Subcutaneous abdominal adipose tissue (tissue), 5 donors: ENCODE results near the gene RING1.

Experiments used
- H3K27ac ChIP-seq: one replicate; pipeline ENCODE4 v1.7.0; 2013; ENCODE audit warnings: low read depth, mild to moderate bottlenecking, inconsistent platforms, low read length, moderate library complexity
- H3K27me3 ChIP-seq, 5 donors: one replicate each; pipeline ENCODE4 v1.7.0; 2013; ENCODE audit warnings: low read length in 5 of 5, inconsistent platforms in 1 of 5; ENCODE audit not compliant: control insufficient read depth in 5 of 5, insufficient read depth in 4 of 5
- H3K36me3 ChIP-seq, 5 donors: one replicate each; pipeline ENCODE4 v1.7.0; 2013; ENCODE audit warnings: low read length in 5 of 5; ENCODE audit not compliant: control insufficient read depth in 5 of 5, insufficient read depth in 5 of 5
- H3K4me1 ChIP-seq, 5 donors: one replicate each; pipeline ENCODE4 v1.7.0; 2013; ENCODE audit warnings: low read length in 5 of 5, mild to moderate bottlenecking in 3 of 5, moderate library complexity in 1 of 5; ENCODE audit not compliant: control insufficient read depth in 5 of 5, insufficient read depth in 5 of 5
- H3K4me3 ChIP-seq, 5 donors: one replicate each; pipeline ENCODE4 v1.7.0; 2013; ENCODE audit warnings: low read length in 5 of 5, low read depth in 1 of 5
- H3K9ac ChIP-seq, 5 donors: one replicate each; pipeline ENCODE4 v1.7.0; 2013; ENCODE audit warnings: low read length in 5 of 5, mild to moderate bottlenecking in 4 of 5, moderate library complexity in 3 of 5
- H3K9me3 ChIP-seq, 5 donors: one replicate each; pipeline ENCODE4 v1.7.0; 2013; ENCODE audit warnings: low read length in 5 of 5; ENCODE audit not compliant: control insufficient read depth in 5 of 5
- donor health status: healthy.
- donor health status: healthy.
- donor health status: healthy.
- donor health status: healthy.
- donor health status: healthy.

Gene RING1

DNA sequence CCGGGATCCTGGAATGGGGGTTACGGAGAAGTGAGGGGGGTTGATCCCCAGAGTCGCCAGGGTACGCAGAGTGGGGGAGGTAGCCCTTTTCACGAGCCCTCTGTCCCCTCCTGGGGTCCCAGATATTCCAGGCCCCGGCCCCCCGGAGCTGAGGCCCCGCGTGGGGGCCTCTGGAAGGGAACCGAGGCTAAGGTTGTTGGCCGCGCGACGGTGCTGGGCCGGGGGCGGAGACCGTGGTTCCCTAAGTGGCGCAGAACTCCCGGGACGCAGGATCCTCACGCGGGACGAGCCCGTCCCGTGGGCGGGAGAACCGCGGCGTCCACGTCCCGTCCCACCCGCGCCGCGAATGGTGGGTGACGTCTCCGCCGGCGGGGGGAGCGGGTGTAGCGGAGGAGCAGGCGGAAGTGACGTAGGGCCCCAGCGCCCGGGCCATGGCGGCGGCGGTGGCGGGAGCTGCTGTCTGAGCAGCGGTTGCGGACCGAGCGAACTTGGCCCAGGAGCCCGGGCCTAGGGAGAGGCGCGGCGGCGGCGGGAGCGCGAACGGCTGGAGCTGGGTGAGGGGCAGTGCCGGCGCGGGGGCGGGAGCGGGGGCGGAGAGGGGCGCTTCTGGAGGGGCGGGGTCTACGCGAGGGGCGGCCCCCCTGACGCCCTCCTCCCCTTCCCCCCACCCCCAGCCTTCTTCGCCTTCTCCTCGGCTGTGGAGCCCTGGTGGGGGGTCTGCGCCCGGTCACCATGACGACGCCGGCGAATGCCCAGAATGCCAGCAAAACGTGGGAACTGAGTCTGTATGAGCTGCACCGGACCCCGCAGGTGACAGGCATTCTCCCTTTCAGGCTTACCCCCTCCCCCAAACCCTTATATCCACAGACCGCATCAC, at the start of gene RING1:
TSS of gene RING1 (plus strand) at position 410 of the 877 bp plus-strand sequence. CDS start at position 733, 323 bp downstream.
- peaks cover 0 to 3% (median 0%) of the 10 kb centered on the region in 5 donors for H3K27me3 ChIP-seq
- H3K4me1 ChIP-seq: peaks cover 4 to 45% (median 40%) of the 10 kb centered on the region in 5 donors
- peak within 1 kb of the TSS; percentile 78 to 89 (median 83) for H3K4me3 ChIP-seq
- peak within 1 kb of the TSS; percentile 87 for H3K27ac ChIP-seq
- peak within 1 kb of the TSS; percentile 48 to 98 (median 94) for H3K9ac ChIP-seq
- no peaks in the 10 kb centered on the region for H3K9me3 ChIP-seq
- peaks cover 0 to 26% (median 25%) of the 10 kb centered on the region in 5 donors for H3K36me3 ChIP-seq

DNA sequence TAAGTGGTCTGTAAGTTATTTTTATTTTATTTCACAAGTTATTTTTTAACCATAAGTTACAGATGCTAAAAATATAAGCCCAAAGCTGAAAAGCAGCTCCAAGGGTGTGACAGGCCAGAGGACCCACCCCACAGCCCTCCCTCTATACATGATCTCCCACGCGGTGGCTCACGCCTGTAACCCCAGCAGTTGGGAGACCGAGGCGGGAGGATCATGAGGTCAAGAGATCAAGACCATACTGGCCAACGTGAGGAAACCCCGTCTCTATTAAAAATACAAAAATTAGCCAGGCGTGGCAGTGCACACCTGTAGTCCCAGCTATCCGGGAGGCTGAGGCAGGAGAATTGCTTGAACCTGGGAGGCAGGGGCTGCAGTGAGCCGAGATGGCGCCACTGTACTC, 48.2 kb upstream of the RING1 start:
- Histone ChIP-seq H3K27ac (no peak overlapping the region), H3K9me3 (no peaks in the 10 kb centered on the region), H3K9ac (no peak overlapping the region), H3K27me3 (peaks cover 0 to 5% (median 0%) of the 10 kb centered on the region in 5 donors), H3K36me3 (no peaks in the 10 kb centered on the region), H3K4me1 (peaks cover 0 to 17% (median 14%) of the 10 kb centered on the region in 5 donors), H3K4me3 (no peak overlapping the region)

DNA sequence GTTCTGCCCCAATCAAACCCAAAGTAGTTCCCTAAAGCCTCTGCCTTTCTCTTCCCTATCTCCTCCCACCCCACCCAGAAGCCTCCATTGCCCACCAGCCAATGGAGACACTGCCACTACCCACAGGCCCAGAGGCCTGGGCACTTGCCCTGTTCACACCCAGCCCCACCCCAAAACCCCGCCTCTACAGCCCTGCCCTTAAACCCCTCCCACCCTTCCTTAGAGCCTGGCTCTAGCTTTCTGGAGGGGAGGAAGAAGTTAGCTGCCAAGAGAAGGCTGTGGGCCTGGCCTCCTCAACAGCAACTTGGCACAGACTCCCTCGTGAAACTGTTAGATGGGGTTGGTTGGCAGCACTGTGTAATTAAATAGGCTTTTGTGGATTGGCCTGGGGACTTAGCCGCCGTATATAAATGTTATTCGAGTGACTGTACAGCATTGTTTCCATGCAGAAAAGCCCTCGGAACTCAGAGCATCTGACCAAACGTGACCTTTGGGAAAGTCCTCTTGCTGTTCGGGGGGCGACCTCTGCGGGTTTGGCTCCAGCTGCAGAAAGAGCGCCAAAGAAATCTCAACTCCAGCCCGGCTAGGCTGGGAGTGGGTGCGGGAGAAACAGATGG, 47.5 kb upstream of the RING1 start:
- H3K36me3 ChIP-seq: no peaks in the 10 kb centered on the region
- H3K27me3 ChIP-seq: peaks cover 0 to 5% (median 0%) of the 10 kb centered on the region in 5 donors
- H3K9ac ChIP-seq: peak overlapping the region in 3 of 5 donors; percentile 42 to 46 (median 43)
- H3K4me1 ChIP-seq: peaks cover 0 to 17% (median 14%) of the 10 kb centered on the region in 5 donors
- H3K27ac ChIP-seq: no peak overlapping the region
- peak overlapping the region in 1 of 5 donors; percentile 73 for H3K4me3 ChIP-seq
- no peaks in the 10 kb centered on the region for H3K9me3 ChIP-seq

DNA sequence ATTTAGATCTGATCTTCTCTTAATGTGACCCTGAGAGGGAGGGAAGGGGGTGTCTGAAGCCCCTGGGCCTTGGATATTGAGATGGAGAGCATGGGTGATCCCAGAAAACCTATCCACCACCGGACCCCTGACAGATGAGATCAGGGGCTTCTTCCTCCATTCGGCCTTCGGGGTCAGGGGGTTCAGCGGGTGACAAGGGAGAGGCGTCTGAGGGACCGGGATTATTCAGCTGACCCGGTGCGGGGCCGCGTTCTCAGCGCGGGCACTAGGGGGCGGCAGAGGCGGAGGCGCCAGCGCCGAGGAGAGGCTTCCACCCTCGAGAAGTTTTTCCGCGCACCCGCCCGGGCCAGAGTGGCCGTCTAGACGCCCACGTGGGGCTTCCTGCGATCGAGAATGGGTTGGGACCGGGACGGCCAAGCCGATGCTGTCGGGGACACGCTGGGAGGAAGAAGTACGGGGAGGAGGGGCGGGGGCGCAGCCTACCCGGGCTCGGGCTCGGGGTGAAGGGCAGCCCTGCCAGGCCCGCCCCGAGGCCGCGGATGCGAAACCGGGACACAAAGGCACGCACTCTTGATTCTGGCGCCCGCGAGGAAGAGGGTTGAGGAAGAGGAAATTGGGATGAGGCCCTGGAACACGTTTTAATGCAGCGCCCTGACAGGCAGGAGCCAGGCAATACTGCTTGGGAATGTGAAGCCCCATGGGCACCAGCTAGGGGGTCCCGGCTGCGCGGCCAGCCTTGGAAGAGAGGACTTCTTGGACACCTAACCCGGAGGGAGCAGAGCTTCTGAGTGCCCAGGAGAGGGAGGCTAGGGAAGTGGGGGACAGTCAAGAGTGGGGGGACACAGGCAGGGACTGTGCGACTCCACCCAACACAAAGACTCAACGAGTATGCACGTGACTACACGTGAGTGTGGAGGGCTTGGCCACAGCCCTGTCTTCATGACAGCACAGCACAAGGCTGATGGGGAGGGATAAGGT, 46.7 kb upstream of the RING1 start:
- peak overlapping the region; percentile 22 to 73 (median 62) for H3K4me3 ChIP-seq
- H3K27me3 ChIP-seq: peaks cover 0 to 9% (median 0%) of the 10 kb centered on the region in 5 donors
- no peaks in the 10 kb centered on the region for H3K36me3 ChIP-seq
- peak overlapping the region; percentile 7 to 69 (median 60) for H3K9ac ChIP-seq
- H3K9me3 ChIP-seq: no peaks in the 10 kb centered on the region
- H3K27ac ChIP-seq: no peak overlapping the region
- peaks cover 0 to 17% (median 14%) of the 10 kb centered on the region in 5 donors for H3K4me1 ChIP-seq

DNA sequence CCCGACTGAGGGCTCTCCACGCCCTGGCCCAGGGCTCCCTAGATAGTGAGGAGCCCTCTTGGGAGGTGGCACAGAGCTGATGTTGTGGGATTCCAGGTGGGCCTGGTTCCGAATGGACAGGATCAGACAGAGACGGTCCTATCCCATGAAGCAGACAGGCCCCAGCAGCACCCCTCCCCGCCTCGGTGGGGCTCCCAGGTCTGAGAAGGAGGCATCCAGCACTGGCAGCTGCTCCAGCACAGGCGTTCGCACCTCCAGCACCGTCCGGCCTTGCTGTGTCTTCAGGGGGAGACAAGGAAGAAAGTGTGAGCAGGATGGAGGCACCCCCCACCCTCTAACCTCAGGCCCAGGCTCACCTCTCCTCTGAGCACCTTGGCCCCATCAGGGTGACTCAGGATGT, 44.8 kb upstream of the RING1 start:
- H3K9me3 ChIP-seq: no peaks in the 10 kb centered on the region
- no peaks in the 10 kb centered on the region for H3K36me3 ChIP-seq
- H3K9ac ChIP-seq: no peak overlapping the region
- H3K27ac ChIP-seq: no peak overlapping the region
- H3K4me1 ChIP-seq: peaks cover 0 to 17% (median 14%) of the 10 kb centered on the region in 5 donors
- H3K4me3 ChIP-seq: no peak overlapping the region
- H3K27me3 ChIP-seq: peaks cover 0 to 9% (median 0%) of the 10 kb centered on the region in 5 donors

DNA sequence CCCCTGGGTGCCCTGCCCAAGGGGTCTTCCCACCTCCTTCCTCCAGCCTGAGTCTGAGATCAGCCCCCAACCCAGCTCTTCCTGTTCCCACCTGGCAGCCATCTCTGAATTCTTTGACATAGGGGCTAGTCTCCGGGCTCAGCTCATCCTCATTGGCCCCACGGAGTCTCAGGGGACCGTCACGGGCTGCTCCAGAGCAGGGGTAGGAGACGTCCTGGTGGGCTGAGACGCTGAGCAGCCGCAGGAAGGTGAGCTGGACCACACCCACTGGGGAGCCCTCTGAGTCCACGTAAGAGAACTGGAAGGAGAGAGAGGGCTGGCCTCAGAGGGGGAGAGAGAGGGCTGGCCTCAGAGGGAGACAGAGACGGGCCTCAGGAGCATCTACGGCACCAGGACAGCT, 44.1 kb upstream of the RING1 start:
- H3K27me3 ChIP-seq: peaks cover 0 to 9% (median 0%) of the 10 kb centered on the region in 5 donors
- no peaks in the 10 kb centered on the region for H3K36me3 ChIP-seq
- no peak overlapping the region for H3K9ac ChIP-seq
- H3K9me3 ChIP-seq: no peaks in the 10 kb centered on the region
- no peak overlapping the region for H3K27ac ChIP-seq
- H3K4me3 ChIP-seq: no peak overlapping the region
- peaks cover 0 to 17% (median 14%) of the 10 kb centered on the region in 5 donors for H3K4me1 ChIP-seq

DNA sequence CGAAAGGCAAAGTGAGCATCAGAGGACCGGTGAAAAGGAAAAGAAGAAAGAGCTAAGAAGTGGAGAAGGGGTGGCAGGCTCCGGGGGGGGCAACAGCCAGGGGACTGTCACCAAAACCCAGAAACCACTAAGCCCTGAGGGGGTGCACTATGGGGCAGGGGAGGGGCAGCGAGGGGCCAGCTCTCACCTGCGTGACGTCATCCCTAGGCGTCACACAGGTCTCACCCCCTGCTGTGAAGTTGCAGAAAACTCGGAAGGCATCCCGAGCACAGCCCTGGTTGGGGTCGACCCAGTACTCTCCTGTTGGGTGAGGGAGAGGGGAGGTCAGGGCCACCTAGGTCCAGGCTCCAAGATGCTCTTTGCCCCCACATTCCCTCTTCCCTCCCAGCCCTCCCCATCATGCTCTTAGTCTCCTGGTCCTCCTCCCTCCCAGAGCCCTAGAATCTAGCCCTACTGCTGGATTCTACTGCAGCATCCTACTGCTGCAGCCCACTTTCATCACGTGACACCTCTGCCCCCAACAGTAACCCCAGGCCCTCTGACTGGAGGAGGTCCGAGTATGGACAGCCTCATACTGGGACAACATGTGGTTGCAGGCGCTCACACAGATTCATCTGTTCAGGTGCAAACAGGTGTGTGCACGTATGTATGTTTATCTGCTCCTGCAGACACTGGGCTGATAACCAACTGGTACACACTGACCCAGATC, 43.5 kb upstream of the RING1 start:
- Histone ChIP-seq H3K9ac (no peak overlapping the region), H3K4me3 (no peak overlapping the region), H3K27me3 (peaks cover 0 to 9% (median 0%) of the 10 kb centered on the region in 5 donors), H3K36me3 (no peaks in the 10 kb centered on the region), H3K27ac (no peak overlapping the region), H3K9me3 (no peaks in the 10 kb centered on the region), H3K4me1 (peaks cover 0 to 17% (median 14%) of the 10 kb centered on the region in 5 donors)

DNA sequence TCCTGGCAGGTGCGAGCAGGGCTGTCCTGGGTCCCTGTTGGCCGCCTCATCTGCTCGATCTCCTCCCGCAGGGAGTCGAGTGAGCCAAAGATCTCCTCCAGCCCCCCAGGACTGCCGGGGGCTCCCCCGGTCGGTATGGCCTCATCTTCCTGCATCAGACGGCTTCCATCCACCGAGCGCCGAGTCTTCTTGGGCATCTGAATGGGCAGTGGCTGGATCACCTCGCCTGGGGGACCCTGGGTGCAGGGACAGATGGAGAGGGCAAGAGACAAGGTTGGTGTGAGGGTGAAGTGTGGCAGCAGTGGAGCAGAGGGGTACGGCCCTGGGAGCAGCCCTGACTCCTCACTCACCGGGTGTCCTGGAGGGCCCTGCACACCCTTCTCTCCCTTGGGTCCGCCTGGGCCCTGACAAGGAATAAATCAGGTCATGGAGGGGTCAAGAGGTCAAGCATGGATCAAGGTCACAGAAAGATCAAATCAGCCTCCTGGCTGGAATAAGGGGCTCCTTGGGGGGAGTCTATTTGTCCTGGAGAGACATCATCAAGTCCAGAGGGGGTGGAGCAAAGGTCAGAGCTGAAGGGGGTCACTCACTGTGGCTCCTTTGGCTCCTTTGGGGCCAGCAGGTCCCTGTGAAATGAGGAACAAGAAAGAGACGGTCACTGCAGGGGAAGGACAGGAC, 42.6 kb upstream of the RING1 start:
- no peak overlapping the region for H3K9ac ChIP-seq
- H3K9me3 ChIP-seq: no peaks in the 10 kb centered on the region
- H3K27me3 ChIP-seq: peaks cover 0 to 9% (median 0%) of the 10 kb centered on the region in 5 donors
- peaks cover 0 to 16% (median 14%) of the 10 kb centered on the region in 5 donors for H3K4me1 ChIP-seq
- no peak overlapping the region for H3K27ac ChIP-seq
- H3K4me3 ChIP-seq: no peak overlapping the region
- H3K36me3 ChIP-seq: no peaks in the 10 kb centered on the region
